Fibroblast of skin of right quadriceps (primary cell): ENCODE data around the gene MRPL10.
"Not testable (repeated sequence)": the region's sequence is repeated elsewhere in the genome, so short reads cannot be mapped to it uniquely, and the experiment has no call there.

Experiments
- DNase-seq: peaks from one replicate; pipeline ENCODE4 v3.0.0-alpha.2; 2013

Gene MRPL10

GRCh38 chr17:47789611-47790561 is 41.5 kb downstream of the MRPL10 start:
- DNase-seq = peak; percentile 20

- peak; percentile 31 for DNase-seq
These were observed 45.7 kb downstream of the MRPL10 start for GRCh38 chr17:47785538-47786123.

- no peak for DNase-seq
These were observed 49.9 kb downstream of the MRPL10 start for GRCh38 chr17:47781397-47781796.

GRCh38 chr17:47778184-47778635 is 53.1 kb downstream of the MRPL10 start:
- no peak for DNase-seq

- DNase-seq = peak; percentile 28
These were observed 54.8 kb downstream of the MRPL10 start for GRCh38 chr17:47776330-47777197.

- no peak for DNase-seq
These were observed 56.3 kb downstream of the MRPL10 start for GRCh38 chr17:47774987-47775580.

- DNase-seq = no peak
These were observed 57.0 kb downstream of the MRPL10 start for GRCh38 chr17:47774331-47774730.

- DNase-seq = not testable (repeated sequence)
These were observed 57.7 kb downstream of the MRPL10 start for GRCh38 chr17:47773649-47774048.
